CD14-positive monocyte (primary cell): ENCODE measurements around the gene USP17L30. TPM values are rescaled to one million over a fixed set of nuclear protein-coding genes. Genes with fewer than 3 reads are reported as not detected.
"Not testable (repeated sequence)": the region's sequence is repeated elsewhere in the genome, so short reads cannot be mapped to it uniquely, and the experiment has no call there.

Experiments used
- DNase-seq, 3 donors: peaks; one replicate each; pipeline ENCODE4 v3.0.0-alpha.2; 2011 to 2022
- H2AFZ ChIP-seq: 2 replicates; pipeline ENCODE4 v1.6.0; 2012; ENCODE audit warnings: mild to moderate bottlenecking, low read depth, low read length, inconsistent platforms; ENCODE audit not compliant: insufficient read depth, poor library complexity, severe bottlenecking
- H3K27ac ChIP-seq, 2 donors: 1 replicate in 1 of 2; 2 replicates in 1 of 2; pipeline ENCODE4 v1.5.1; 2012 to 2013; ENCODE audit warnings: low read length in 2 of 2, control low read depth in 1 of 2, inconsistent platforms in 1 of 2, low read depth in 1 of 2, mild to moderate bottlenecking in 1 of 2
- H3K27me3 ChIP-seq, 2 donors: one replicate each; pipeline versions ENCODE4 v1.6.0 to v1.6.1; 2011 to 2013; ENCODE audit warnings: low read length in 2 of 2; ENCODE audit not compliant: control insufficient read depth in 2 of 2, insufficient read depth in 2 of 2
- H3K36me3 ChIP-seq, 2 donors: replicated peaks in 1 of 2; 1 replicate in 1 of 2; 2 replicates in 1 of 2; pipeline versions ENCODE4 v1.5.1 to v1.6.1; 2012 to 2013; ENCODE audit warnings: low read length in 2 of 2, control low read depth in 1 of 2, inconsistent platforms in 1 of 2, mild to moderate bottlenecking in 1 of 2; ENCODE audit not compliant: insufficient read depth in 2 of 2, control insufficient read depth in 1 of 2
- H3K4me1 ChIP-seq, 2 donors: 1 replicate in 1 of 2; 2 replicates in 1 of 2; pipeline versions ENCODE4 v1.5.1 to v1.6.1; 2012 to 2013; ENCODE audit warnings: low read length in 2 of 2, control low read depth in 1 of 2, inconsistent platforms in 1 of 2, mild to moderate bottlenecking in 1 of 2, moderate library complexity in 1 of 2; ENCODE audit not compliant: insufficient read depth in 2 of 2, control insufficient read depth in 1 of 2
- H3K4me2 ChIP-seq: replicated peaks from 2 replicates; pipeline ENCODE3; 2012; ENCODE audit warnings: low read length, moderate library complexity, mild to moderate bottlenecking; ENCODE audit not compliant: poor library complexity, severe bottlenecking; ENCODE audit errors: extremely low read depth
- H3K4me3 ChIP-seq, 3 experiments: fragments of 200-600 bp in 1 of 3; sonication (generic) in 1 of 3; replicated peaks in 1 of 3; 1 replicate in 2 of 3; 2 replicates in 1 of 3; pipeline ENCODE4 v1.5.1; 2011 to 2013; ENCODE audit warnings: low read length in 3 of 3, mild to moderate bottlenecking in 3 of 3, control low read depth in 2 of 3, low read depth in 2 of 3, inconsistent platforms in 1 of 3, moderate library complexity in 1 of 3
- H3K79me2 ChIP-seq: 2 replicates; pipeline ENCODE4 v1.6.0; 2012; ENCODE audit warnings: mild to moderate bottlenecking, control low read depth, inconsistent platforms, low read length, moderate library complexity; ENCODE audit not compliant: insufficient read depth
- H3K9ac ChIP-seq: 2 replicates; pipeline ENCODE4 v1.6.0; 2017; ENCODE audit warnings: low read length, mild to moderate bottlenecking; ENCODE audit not compliant: insufficient read depth, poor library complexity, severe bottlenecking
- H3K9me3 ChIP-seq, 2 donors: replicated peaks in 1 of 2; 1 replicate in 1 of 2; 2 replicates in 1 of 2; pipeline versions ENCODE4 v1.5.1 to v1.6.1; 2012 to 2013; ENCODE audit warnings: low read length in 2 of 2, control low read depth in 1 of 2; ENCODE audit not compliant: control insufficient read depth in 1 of 2, insufficient read depth in 1 of 2
- H4K20me1 ChIP-seq: 2 replicates; pipeline ENCODE4 v1.6.0; 2012; ENCODE audit warnings: mild to moderate bottlenecking, low read length, control low read depth, moderate library complexity; ENCODE audit not compliant: insufficient read depth
- H3K27ac Mint-ChIP-seq, 7 donors: one replicate each; pipeline ENCODE4 v1.8.0; 2020; ENCODE audit warnings: mild to moderate bottlenecking in 7 of 7, mixed read lengths in 7 of 7, moderate library complexity in 6 of 7, inconsistent platforms in 2 of 7
- H3K27me3 Mint-ChIP-seq, 3 donors: one replicate each; pipeline ENCODE4 v1.8.0; 2021 to 2022; ENCODE audit warnings: low read depth in 3 of 3, mild to moderate bottlenecking in 3 of 3, mixed read lengths in 3 of 3, moderate library complexity in 3 of 3, inconsistent platforms in 1 of 3
- H3K36me3 Mint-ChIP-seq, 2 donors: one replicate each; pipeline ENCODE4 v1.8.0; 2020; ENCODE audit warnings: mixed read lengths in 2 of 2, inconsistent platforms in 1 of 2, mild to moderate bottlenecking in 1 of 2
- H3K4me1 Mint-ChIP-seq: one replicate; pipeline ENCODE4 v1.8.0; 2020; ENCODE audit warnings: mild to moderate bottlenecking, mixed read lengths
- H3K4me3 Mint-ChIP-seq, 2 donors: one replicate each; pipeline ENCODE4 v1.8.0; 2020; ENCODE audit warnings: mild to moderate bottlenecking in 2 of 2, mixed read lengths in 2 of 2, moderate library complexity in 1 of 2
- H3K9me3 Mint-ChIP-seq, 7 donors: one replicate each; pipeline ENCODE4 v1.8.0; 2020 to 2022; ENCODE audit warnings: mixed read lengths in 7 of 7, mild to moderate bottlenecking in 6 of 7, moderate library complexity in 6 of 7, inconsistent platforms in 2 of 7
- WGBS: methylation state at CpG from one replicate; pipeline ENCODE4 v1.1.5; 2013; ENCODE audit warnings: missing lambda C conversion rate; ENCODE audit not compliant: insufficient coverage; 5-methylcytosine and 5-hydroxymethylcytosine counted together
- intact Hi-C, 2 donors: fragments of 100-400 bp; cut with micrococcal nuclease; formaldehyde crosslinking; loops; one replicate each; pipeline versions ENCODE4 v1.15.0 to v1.15.1; 2023
- polyA plus RNA-seq, 3 donors: library from polyadenylated mRNA; depleted of rRNA in 1 of 3; unstranded in 2 of 3; stranded (reverse) in 1 of 3; fragments of 300-500 nt in 2 of 3; fragments of >200 nt in 1 of 3; fragmentation: Illumina TruSeq in 2 of 3; gene quantifications; 1 replicate in 2 of 3; 2 replicates in 1 of 3; pipeline ENCODE4 v1.2.3, GENCODE V29; 2012 to 2021

USP17L30 gene
- polyA plus RNA-seq, 3 donors: not detected

DNA sequence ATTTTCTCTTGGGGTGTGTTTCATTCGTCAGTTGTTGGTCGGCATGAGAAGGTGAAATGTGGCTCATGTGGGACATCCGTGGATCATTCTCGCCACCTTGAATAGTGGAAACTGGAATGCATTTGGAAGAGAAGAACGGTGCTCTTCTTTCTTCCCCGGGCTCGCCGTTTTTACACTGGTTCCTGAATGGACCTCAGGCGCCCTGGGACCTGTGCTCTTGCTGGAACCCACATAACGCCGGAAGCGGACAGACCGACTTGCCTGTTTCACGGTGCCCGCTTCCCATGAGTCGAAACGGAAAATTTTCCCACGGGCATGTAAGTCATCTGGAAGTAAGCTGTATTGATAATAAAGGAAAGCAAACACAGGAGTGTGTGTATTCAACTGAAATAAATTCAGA is 12.1 kb upstream of the USP17L30 start:
- H3K4me3 Mint-ChIP-seq, intact Hi-C loops, H3K36me3 Mint-ChIP-seq, H2AFZ ChIP-seq, H3K27ac Mint-ChIP-seq, H4K20me1 ChIP-seq, DNase-seq, H3K4me2 ChIP-seq, H3K27ac ChIP-seq, H3K79me2 ChIP-seq, H3K9ac ChIP-seq, H3K4me1 ChIP-seq, H3K9me3 Mint-ChIP-seq, H3K36me3 ChIP-seq, H3K27me3 Mint-ChIP-seq, H3K27me3 ChIP-seq, H3K4me1 Mint-ChIP-seq, H3K9me3 ChIP-seq, H3K4me3 ChIP-seq: not testable (repeated sequence)
- WGBS: 97% methylated on average over 7 of the region's 18 CpGs

DNA sequence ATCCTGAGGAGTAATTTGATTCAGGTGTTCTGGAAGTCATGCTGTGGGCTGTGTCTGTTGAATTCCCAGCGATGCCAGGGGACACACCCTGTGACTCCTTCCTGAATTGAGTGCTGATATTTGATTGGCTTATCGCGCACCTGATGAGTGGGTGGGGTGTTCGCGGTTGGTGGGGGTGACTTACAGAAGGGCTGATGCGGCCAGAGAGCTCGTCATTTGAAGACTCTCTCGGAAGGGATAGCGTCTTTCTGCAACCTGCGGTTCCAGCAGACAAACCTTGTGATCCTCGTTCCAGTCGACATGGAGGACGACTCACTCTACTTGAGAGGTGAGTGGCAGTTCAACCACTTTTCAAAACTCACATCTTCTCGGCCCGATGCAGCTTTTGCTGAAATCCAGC is 9.6 kb upstream of the USP17L30 start, which contains the start of gene USP17L29:
TSS of gene USP17L29 (plus strand) at position 301 of the 400 bp plus-strand sequence. CDS start at position 301, 0 bp downstream.
- H3K36me3 Mint-ChIP-seq, H3K9me3 Mint-ChIP-seq, H3K79me2 ChIP-seq, H3K4me3 ChIP-seq, H3K27me3 ChIP-seq, H4K20me1 ChIP-seq, H3K9me3 ChIP-seq, H3K27ac Mint-ChIP-seq, H2AFZ ChIP-seq, H3K9ac ChIP-seq, H3K4me2 ChIP-seq, H3K36me3 ChIP-seq, H3K27ac ChIP-seq, H3K4me1 ChIP-seq, intact Hi-C loops, DNase-seq, H3K4me1 Mint-ChIP-seq, H3K27me3 Mint-ChIP-seq, H3K4me3 Mint-ChIP-seq: not testable (repeated sequence)
- no CpG with 5 or more reads among the region's 15 CpGs for WGBS

DNA sequence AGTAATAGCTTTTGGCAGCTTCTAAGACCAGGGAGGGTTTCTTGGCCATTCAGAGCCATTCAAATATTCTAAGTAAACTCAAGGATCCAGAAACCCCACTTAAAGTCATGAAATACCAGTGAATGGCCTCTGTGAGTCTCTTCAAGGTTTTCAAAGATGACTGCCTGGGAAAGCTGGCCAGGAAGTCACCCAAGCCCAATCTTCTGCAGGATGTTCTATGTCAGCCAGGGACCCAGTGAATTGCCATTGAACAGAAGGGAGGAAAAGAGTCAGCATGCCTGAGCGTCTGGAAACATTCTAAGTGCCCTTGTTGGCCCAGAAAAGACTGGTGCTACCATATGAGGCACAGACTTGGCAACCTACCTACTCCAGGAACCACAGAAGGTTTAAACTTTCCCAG is 17.0 kb downstream of the USP17L30 start:
- not testable (repeated sequence) for H3K36me3 Mint-ChIP-seq, H3K4me1 Mint-ChIP-seq, H3K27ac Mint-ChIP-seq

More for the DNA sequence above, 17.0 kb downstream of the USP17L30 start:
- H3K4me3 ChIP-seq, H3K9me3 ChIP-seq, H3K9ac ChIP-seq, H3K27ac ChIP-seq, DNase-seq, intact Hi-C loops, H3K9me3 Mint-ChIP-seq, H3K27me3 Mint-ChIP-seq, H3K4me3 Mint-ChIP-seq, H2AFZ ChIP-seq, H3K4me1 ChIP-seq, H3K4me2 ChIP-seq, H3K79me2 ChIP-seq, H4K20me1 ChIP-seq, H3K36me3 ChIP-seq, H3K27me3 ChIP-seq: not testable (repeated sequence)
- 60% methylated on average over 1 of the region's 1 CpG for WGBS
